Suprapubic skin (tissue), 4 donors: ENCODE data around the gene CAPZB. TPM values are rescaled to one million over a fixed set of nuclear protein-coding genes. Genes with fewer than 3 reads are reported as not detected.

Source experiments
- DNase-seq, 2 donors: peaks; one replicate each; pipeline ENCODE4 v3.0.0-alpha.2; 2019; ENCODE audit warnings: low spot score in 2 of 2
- H3K27ac ChIP-seq: fragments of 200-600 bp; sonication (generic); one replicate; pipeline ENCODE4 v1.5.1; 2019
- H3K27me3 ChIP-seq: fragments of 200-600 bp; sonication (generic); one replicate; pipeline ENCODE4 v1.5.1; 2019
- H3K36me3 ChIP-seq: fragments of 200-600 bp; sonication (generic); one replicate; pipeline ENCODE4 v1.5.1; 2019
- H3K4me1 ChIP-seq: fragments of 200-600 bp; sonication (generic); one replicate; pipeline ENCODE4 v1.5.1; 2019
- H3K4me3 ChIP-seq: fragments of 200-600 bp; sonication (generic); one replicate; pipeline ENCODE4 v1.5.1; 2019; ENCODE audit warnings: mild to moderate bottlenecking
- H3K9me3 ChIP-seq: fragments of 200-600 bp; sonication (generic); one replicate; pipeline ENCODE4 v1.5.1; 2019
- EP300 ChIP-seq: sonication (generic); formaldehyde crosslinking; IDR thresholded peaks from one replicate; pipeline ENCODE4 v1.6.1; 2017; ENCODE audit warnings: antibody characterized with exemption
- POLR2A ChIP-seq, 2 donors: fragments of 450-650 bp; IDR thresholded peaks; one replicate each; pipeline ENCODE4 v1.6.1; 2017; ENCODE audit warnings: antibody characterized with exemption in 2 of 2, mild to moderate bottlenecking in 2 of 2, moderate library complexity in 2 of 2
- POLR2AphosphoS5 ChIP-seq, 3 donors: sonication (generic); formaldehyde crosslinking; IDR thresholded peaks; one replicate each; pipeline ENCODE4 v1.6.1; 2017; ENCODE audit warnings: antibody characterized with exemption in 3 of 3
- WGBS: methylation state at CpG from one replicate; pipeline ENCODE4 v1.1.5; 2018; 5-methylcytosine and 5-hydroxymethylcytosine counted together
- total RNA-seq, 4 donors: library from RNA; depleted of rRNA; stranded (reverse); fragments of >200 nt; gene quantifications; one replicate each; pipeline ENCODE4 v1.1.0, GENCODE V29; 2016
- TF ChIP-seq, protein P1 (sequence below), 2 donors: fragments of 200-600 bp in 1 of 2; fragments of 450-650 bp in 1 of 2; sonication (generic) in 1 of 2; IDR thresholded peaks; one replicate each; pipeline ENCODE4 v1.5.1; 2016 to 2019; ENCODE audit warnings: antibody characterized with exemption in 2 of 2, mild to moderate bottlenecking in 1 of 2, moderate library complexity in 1 of 2

Gene CAPZB
- total RNA-seq, 4 donors from 2014 or later: 101 to 130 (median 126) TPM

DNA sequence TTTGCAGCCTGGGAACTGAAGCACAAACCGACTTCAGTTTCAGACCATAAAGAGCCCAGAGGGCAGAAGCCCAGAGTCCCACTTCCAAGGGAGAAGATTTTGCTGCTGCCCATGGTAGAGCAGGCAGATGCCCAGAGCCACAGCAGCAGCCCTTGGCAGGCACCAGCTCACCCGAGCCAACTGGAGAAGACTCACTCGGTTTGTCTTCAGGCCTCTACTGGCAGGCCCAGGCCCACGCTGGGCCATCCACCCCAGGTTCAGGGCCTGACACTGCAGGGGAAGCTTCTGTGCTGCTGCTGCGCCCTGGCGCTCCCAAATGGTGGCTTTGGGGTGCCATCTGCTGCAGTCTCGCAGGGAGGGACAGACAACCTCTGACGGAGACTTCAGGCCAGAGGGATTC is 139.9 kb downstream of the CAPZB start:
- Histone ChIP-seq H3K9me3 (no peaks in the 10 kb centered on the region), H3K36me3 (peaks cover 54% of the 10 kb centered on the region), H3K4me1 (peaks cover 53% of the 10 kb centered on the region), H3K4me3 (no peak overlapping the region), H3K27me3 (no peaks in the 10 kb centered on the region), H3K27ac (no peak overlapping the region)
- WGBS: 72% methylated on average over 2 of the region's 8 CpGs
- no peak for DNase-seq
- TF ChIP-seq, protein P1, sequence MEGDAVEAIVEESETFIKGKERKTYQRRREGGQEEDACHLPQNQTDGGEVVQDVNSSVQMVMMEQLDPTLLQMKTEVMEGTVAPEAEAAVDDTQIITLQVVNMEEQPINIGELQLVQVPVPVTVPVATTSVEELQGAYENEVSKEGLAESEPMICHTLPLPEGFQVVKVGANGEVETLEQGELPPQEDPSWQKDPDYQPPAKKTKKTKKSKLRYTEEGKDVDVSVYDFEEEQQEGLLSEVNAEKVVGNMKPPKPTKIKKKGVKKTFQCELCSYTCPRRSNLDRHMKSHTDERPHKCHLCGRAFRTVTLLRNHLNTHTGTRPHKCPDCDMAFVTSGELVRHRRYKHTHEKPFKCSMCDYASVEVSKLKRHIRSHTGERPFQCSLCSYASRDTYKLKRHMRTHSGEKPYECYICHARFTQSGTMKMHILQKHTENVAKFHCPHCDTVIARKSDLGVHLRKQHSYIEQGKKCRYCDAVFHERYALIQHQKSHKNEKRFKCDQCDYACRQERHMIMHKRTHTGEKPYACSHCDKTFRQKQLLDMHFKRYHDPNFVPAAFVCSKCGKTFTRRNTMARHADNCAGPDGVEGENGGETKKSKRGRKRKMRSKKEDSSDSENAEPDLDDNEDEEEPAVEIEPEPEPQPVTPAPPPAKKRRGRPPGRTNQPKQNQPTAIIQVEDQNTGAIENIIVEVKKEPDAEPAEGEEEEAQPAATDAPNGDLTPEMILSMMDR (IDR thresholded peaks at IDR 0.05): no peak
- TF ChIP-seq EP300 (no peak), POLR2A (IDR thresholded peaks at IDR 0.05) (no peak), POLR2AphosphoS5 (IDR thresholded peaks at IDR 0.05) (no peak)

DNA sequence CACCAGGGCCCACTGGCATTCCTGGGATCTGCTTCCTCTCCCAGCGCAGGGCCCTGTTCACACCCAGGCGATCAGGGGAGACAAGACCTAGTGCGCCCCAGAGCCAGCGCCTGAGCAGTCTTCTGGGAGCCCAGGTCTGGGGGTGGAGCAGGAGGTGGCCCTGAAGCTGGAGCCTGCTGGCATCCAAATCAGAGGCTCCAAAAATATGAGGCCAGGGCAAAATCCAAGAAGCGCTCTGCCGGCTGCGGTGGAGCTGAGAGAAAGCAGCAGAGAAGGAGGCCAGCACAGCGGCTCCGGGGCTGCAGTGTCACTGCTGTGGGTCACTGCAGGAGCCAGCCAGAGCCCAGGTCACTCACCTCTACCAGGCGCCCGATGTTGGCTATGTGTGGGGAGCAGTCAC is 140.5 kb downstream of the CAPZB start:
- H3K27me3 ChIP-seq: no peaks in the 10 kb centered on the region
- no peak for TF ChIP-seq EP300
- TF ChIP-seq, protein P1 (IDR thresholded peaks at IDR 0.05): no peak
- TF ChIP-seq POLR2A (IDR thresholded peaks at IDR 0.05): no peak
- no peak for TF ChIP-seq POLR2AphosphoS5 (IDR thresholded peaks at IDR 0.05)
- 83% methylated on average over 8 of the region's 11 CpGs for WGBS
- peaks cover 52% of the 10 kb centered on the region for H3K36me3 ChIP-seq
- H3K27ac ChIP-seq: no peak overlapping the region
- H3K4me1 ChIP-seq: peaks cover 50% of the 10 kb centered on the region
- no peaks in the 10 kb centered on the region for H3K9me3 ChIP-seq
- no peak overlapping the region for H3K4me3 ChIP-seq
- no peak for DNase-seq

DNA sequence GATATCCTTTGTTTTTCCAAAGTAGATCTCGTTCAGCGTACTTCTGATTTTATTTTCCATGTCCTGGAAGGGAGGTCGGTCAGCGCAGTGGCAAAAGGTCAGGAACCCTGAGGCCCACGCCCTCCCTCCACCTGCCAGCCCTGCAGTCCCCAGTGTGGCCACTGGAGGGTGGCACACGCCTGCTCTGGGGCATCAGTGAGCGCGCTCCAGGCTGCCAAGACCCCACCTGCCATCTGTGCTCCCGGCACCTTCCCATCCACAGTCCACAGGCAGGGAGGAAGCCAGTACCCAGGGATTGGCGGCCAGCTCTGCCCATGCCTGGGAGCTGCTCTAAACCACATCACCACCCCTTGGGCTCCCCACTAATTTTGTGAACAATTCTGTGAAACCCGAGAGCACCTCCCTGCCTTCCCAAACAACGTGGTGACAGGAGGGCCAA is 140.9 kb downstream of the CAPZB start:
- peaks cover 49% of the 10 kb centered on the region for H3K4me1 ChIP-seq
- H3K4me3 ChIP-seq: no peak overlapping the region
- DNase-seq: no peak
- no peak overlapping the region for H3K27ac ChIP-seq
- no peaks in the 10 kb centered on the region for H3K9me3 ChIP-seq
- no peaks in the 10 kb centered on the region for H3K27me3 ChIP-seq
- no peak for TF ChIP-seq EP300
- TF ChIP-seq POLR2AphosphoS5 (IDR thresholded peaks at IDR 0.05): no peak
- no peak for TF ChIP-seq POLR2A (IDR thresholded peaks at IDR 0.05)
- TF ChIP-seq, protein P1 (IDR thresholded peaks at IDR 0.05): peak; percentile 79 to 94
- H3K36me3 ChIP-seq: peaks cover 52% of the 10 kb centered on the region
- 37% methylated on average over 11 of the region's 12 CpGs for WGBS

DNA sequence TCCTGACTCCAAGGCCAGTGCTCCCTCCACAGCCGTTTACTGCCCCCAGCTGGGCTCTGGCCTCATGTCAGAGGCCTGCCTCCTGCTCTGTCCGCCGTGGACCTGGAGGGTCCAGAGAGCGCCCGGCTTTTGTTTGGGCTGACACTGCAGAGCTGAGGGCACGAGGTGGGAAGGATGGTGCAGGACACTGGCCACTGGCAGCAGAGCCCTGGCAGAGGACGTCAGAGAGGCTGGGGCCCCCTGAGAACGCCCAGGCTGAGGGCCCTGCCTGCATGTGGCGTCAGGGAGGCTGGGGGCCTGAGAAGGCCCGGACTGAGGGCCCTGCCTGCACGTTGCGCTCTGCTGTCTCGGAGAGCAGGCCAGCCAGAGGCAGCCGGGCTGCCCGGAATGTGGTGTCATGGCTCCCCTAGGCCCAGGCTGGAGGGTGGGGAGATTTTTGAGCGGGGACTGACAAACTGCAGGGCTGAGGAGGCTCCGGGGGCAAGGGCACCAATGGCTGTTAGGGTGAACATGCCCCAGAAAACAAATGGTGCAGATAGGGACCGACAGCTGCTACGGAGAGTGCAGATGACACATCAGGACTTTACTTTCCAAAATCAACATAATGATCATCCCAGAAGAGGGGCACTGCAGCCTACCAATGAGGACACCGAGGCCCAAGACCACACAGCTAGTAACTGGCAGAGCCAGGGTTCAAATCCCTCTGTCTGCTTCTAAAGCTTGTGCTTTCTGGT is 141.6 kb downstream of the CAPZB start:
- Histone ChIP-seq H3K4me3 (no peak overlapping the region), H3K9me3 (no peaks in the 10 kb centered on the region), H3K4me1 (peaks cover 48% of the 10 kb centered on the region), H3K36me3 (peaks cover 52% of the 10 kb centered on the region), H3K27ac (no peak overlapping the region), H3K27me3 (no peaks in the 10 kb centered on the region)
- TF ChIP-seq, protein P1 (IDR thresholded peaks at IDR 0.05): no peak
- TF ChIP-seq EP300: no peak
- no peak for TF ChIP-seq POLR2A (IDR thresholded peaks at IDR 0.05)
- TF ChIP-seq POLR2AphosphoS5 (IDR thresholded peaks at IDR 0.05): no peak
- no peak for DNase-seq
- WGBS: 82% methylated on average over 10 of the region's 20 CpGs

DNA sequence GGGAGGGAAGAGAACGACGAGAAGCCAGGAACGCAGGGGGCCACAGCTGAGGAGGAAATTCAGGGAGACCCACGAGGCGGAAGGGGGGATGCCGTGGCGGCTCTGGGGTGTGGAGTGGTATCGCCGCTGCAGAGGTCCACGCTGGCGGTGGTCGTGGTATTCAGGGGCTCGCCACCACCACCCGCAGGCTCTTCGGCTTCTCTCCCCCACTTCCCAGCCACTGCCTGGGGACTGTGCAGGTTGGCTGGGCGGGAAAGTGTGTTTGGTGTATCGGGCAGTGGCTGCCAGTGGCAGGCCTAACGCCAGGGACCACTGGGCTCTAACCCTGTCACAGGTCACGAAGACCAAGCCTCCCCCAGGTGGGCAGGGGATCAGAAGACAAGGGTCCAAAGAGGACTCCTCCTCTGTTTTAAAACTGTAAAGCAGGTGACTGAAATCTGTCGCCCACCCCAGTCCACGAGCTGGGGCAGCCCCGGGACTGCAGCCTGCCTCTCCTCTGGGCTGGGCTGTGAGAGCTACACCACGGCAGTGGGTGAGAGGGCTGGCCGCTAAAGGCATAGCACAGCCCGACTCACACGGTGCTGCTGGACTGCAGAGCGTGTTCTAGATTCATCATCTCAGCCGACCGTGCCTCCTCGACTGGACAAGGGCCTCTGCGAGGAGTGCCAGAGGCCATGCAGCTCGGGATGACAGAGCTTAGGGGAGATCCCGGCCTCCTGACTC is 142.3 kb downstream of the CAPZB start:
- H3K4me1 ChIP-seq: peaks cover 45% of the 10 kb centered on the region
- H3K4me3 ChIP-seq: no peak overlapping the region
- H3K9me3 ChIP-seq: no peaks in the 10 kb centered on the region
- TF ChIP-seq POLR2AphosphoS5 (IDR thresholded peaks at IDR 0.05): no peak
- TF ChIP-seq, protein P1 (IDR thresholded peaks at IDR 0.05): no peak
- TF ChIP-seq POLR2A (IDR thresholded peaks at IDR 0.05): no peak
- no peak for TF ChIP-seq EP300
- peaks cover 55% of the 10 kb centered on the region for H3K36me3 ChIP-seq
- no peak for DNase-seq
- H3K27ac ChIP-seq: no peak overlapping the region
- 88% methylated on average over 22 of the region's 33 CpGs for WGBS
- no peaks in the 10 kb centered on the region for H3K27me3 ChIP-seq
